ENCODE measurements around the gene TUBB3.
"Not testable (repeated sequence)": the region's sequence is repeated elsewhere in the genome, so short reads cannot be mapped to it uniquely, and the experiment has no call there.

Gene TUBB3

GRCh38 chr16:89918453-89919347 lies 4.4 kb upstream of the TUBB3 start, which contains the start of gene MC1R:
Gene MC1R, plus strand, starts transcription at chr16:89918862. Its CDS starts 397 bp downstream, at chr16:89919259.
- no peak for DNase-seq (ENCODE audit: low read depth)

GRCh38 chr16:89919535-89920406 lies 3.4 kb upstream of the TUBB3 start:
- no peak for DNase-seq (ENCODE audit: low read depth)

GRCh38 chr16:89920723-89921122 lies 2.4 kb upstream of the TUBB3 start:
- no peak for DNase-seq (ENCODE audit: low read depth)

- no peak for DNase-seq (ENCODE audit: low read depth)
Observed at GRCh38 chr16:89921131-89921701, 1.9 kb upstream of the TUBB3 start.

GRCh38 chr16:89921702-89922476 lies 1.3 kb upstream of the TUBB3 start:
- no peak for DNase-seq (ENCODE audit: low read depth)

- no peak for DNase-seq (ENCODE audit: low read depth)
Observed at GRCh38 chr16:89922477-89922883, 662 bp upstream of the TUBB3 start.

- DNase-seq (ENCODE audit: low read depth): no peak
Observed at GRCh38 chr16:89923640-89924296, 626 bp downstream of the TUBB3 start.

- no peak for DNase-seq (ENCODE audit: low read depth)
Observed at GRCh38 chr16:89924297-89924924, 1.3 kb downstream of the TUBB3 start.

- no peak for DNase-seq (ENCODE audit: low read depth)
Observed at GRCh38 chr16:89924925-89925307, 1.8 kb downstream of the TUBB3 start.

GRCh38 chr16:89925596-89926079 lies 2.5 kb downstream of the TUBB3 start:
- no peak for DNase-seq (ENCODE audit: low read depth)

- DNase-seq (ENCODE audit: low read depth): no peak
Observed at GRCh38 chr16:89931305-89931896, 8.3 kb downstream of the TUBB3 start.

GRCh38 chr16:89931964-89932363 lies 8.8 kb downstream of the TUBB3 start:
- no peak for DNase-seq (ENCODE audit: low read depth)

- DNase-seq (ENCODE audit: low read depth): not testable (repeated sequence)
Observed at GRCh38 chr16:89934019-89934418, 10.9 kb downstream of the TUBB3 start.

GRCh38 chr16:89934611-89935553 lies 11.7 kb downstream of the TUBB3 start:
- no peak for DNase-seq (ENCODE audit: low read depth)

- DNase-seq (ENCODE audit: low read depth): not testable (repeated sequence)
Observed at GRCh38 chr16:89935620-89936019, 12.5 kb downstream of the TUBB3 start.

GRCh38 chr16:89936034-89936433 lies 12.9 kb downstream of the TUBB3 start:
- no peak for DNase-seq (ENCODE audit: low read depth)

- DNase-seq (ENCODE audit: low read depth): no peak
Observed at GRCh38 chr16:89936508-89936907, 13.4 kb downstream of the TUBB3 start.

- DNase-seq (ENCODE audit: low read depth): no peak
Observed at GRCh38 chr16:89936981-89937380, 13.8 kb downstream of the TUBB3 start.

All from activated T-helper 9 cell treated with anti-CD3 and anti-CD28 coated beads, Interleukin-2, amount 50 U/mL, for 16 hours (primary cell).